HG03196 (cell line): ENCODE results near the gene ABHD10.

Experiments used
- ATAC-seq: cut with Tn5 transposase; IDR thresholded peaks from one replicate; pipeline ENCODE4 v1.9.1; 2021; ENCODE audit not compliant: unreplicated experiment

The ABHD10 gene

DNA sequence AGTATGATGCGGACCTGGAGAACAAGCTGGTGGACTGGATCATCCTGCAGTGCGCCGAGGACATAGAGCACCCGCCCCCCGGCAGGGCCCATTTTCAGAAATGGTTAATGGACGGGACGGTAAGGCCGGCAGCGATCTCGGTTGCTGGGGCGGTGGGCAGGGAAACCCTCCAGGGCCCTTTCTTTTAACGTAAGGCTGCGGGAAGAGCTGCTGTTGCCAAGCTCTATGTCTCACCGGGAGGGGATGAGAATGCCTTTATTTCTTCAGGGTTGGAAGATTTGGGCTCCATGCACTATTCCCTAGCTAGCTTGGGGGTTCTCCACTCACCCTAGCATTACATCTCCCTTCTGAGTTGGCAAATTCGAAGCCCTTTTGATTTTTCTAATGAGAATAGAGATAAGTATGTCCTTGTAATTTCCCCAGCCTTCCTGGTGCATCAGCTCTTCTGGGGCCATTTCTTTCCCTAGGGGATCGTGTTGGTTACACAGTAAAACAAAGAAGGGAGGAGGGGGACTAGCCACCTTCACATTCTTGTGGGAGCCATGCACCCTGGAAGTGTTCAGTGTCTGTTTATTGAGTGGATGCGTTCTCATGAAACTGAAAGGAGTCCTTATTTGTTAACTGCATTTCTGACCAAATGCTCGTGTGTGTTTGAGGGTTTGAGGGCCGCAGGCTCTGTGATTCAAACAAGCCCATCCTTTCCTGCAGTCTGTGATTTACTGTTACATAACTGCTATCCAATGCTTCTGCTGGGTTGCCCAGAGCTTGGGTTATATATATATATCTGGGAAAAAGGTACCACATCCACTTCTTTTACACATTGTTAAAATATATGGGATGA is 20.9 kb downstream of the ABHD10 start:
- ATAC-seq = no peak

- ATAC-seq = no peak
Measured at GRCh38 chr3:112000367-112000771, 21.5 kb downstream of the ABHD10 start.

DNA sequence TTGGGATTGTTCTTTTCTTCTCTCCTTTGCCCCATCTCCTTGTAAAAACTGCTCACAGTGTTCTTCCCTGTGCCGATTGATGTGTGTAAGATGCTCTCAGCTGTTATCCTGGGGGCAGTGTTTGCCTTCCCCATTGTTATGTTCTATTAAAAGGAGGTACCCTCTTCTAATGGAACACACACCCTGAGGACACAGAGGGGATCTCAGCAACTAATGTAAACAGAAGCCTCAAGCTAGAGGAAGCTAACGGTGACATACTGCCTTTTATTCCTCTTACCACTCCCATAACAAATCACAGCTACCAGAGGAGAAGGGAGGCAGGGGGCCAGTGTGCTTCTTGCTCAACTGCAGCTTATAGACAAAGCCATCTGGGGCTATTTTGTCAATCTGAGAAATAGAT is 22.1 kb downstream of the ABHD10 start:
- no peak for ATAC-seq

GRCh38 chr3:112001526-112001925 is 22.7 kb downstream of the ABHD10 start:
- ATAC-seq = no peak

DNA sequence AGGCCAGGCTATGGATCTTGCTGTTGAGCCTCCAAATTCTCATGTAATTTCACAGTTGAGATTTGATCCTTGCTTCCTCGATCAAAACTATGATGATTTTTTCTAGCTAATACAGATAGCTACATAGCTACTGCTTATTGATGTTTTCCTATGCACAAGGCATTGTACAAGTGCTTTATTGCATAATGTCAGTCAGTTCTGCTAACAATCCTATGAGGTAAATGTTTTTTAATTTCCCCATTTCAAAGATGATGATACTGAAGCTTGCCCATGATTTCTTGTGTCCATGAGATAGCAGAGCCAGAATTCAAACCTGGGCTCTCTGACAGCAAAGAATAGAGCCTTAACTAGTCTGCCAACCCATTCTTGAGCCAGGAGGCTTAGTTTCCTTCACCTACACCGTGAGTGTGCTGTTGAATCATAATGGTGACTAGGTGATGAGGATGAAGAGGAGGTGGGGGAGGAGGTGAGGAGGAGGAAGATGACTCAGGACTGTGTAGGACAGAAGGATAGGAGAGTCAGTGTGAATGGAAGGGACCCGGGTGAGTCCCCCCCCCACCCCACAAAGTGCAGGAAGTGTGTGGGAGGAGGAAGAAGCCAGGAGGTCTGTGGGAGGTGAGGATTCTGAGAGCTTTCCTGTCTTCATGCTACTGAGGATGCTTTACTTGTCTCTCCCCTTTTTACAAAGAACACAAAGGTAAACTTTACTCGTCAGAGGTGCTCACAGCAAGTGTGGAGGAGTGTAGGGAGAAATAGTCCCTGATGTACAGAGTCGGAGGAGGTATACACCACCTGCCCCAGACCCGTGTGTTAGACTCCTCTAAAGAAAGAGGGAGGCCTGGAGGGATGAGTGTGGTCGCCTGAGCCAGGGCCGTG is 23.5 kb downstream of the ABHD10 start:
- ATAC-seq = no peak

DNA sequence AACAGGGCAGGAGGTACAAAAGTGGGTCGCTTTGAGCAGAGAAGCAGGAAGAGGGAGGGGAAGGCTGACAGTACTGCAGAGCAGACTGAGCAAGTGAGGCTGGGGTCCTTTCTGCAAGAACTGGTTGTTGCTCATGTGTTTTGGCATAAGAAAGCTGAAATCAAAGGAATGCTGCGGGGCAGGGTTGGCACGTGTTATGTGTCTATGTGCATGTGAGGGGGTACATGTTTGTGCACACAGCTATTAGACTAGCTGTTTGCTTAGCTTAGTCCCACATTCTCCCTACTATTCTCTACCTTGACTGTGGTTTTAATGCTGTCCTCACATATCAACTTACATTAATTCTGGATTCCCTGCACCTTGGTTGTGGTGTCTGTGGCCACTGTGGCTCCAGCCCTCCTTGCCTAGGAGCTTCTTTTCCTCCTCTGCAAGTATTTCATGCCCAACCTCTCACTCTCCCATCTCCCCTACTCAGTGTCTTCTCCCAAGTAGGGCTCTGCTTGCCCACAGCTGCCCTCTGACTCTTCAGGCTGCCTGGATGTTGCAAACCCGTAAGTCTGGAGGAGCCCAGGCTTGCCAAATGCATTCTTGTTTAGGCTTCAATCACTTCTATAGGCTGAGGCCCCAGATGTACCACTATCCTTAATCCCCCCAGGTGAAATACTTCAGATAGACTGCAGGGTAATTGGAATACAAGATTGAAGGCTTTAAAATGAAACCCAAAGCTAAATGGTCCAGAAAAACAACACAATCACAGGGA is 24.7 kb downstream of the ABHD10 start:
- ATAC-seq = no peak

DNA sequence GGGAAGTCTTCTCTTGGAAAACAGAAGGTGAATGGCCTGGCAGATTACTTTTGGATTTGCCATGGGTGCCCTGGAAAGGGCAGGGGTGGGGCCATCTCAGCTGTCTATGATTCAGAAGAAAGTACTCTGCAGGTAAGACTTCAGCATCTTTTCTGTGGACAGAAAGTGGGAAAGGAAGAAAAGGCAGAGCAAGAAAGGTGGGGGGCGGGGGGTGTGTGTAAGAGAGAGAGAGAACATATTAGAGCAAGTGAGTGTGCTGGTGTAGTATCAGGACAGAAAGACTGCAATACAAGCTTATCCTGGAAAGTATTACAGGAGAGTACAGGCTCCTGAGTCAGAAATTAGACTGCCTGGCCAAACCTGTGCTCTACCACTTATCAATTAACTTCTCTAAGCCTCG is 25.4 kb downstream of the ABHD10 start:
- no peak for ATAC-seq

DNA sequence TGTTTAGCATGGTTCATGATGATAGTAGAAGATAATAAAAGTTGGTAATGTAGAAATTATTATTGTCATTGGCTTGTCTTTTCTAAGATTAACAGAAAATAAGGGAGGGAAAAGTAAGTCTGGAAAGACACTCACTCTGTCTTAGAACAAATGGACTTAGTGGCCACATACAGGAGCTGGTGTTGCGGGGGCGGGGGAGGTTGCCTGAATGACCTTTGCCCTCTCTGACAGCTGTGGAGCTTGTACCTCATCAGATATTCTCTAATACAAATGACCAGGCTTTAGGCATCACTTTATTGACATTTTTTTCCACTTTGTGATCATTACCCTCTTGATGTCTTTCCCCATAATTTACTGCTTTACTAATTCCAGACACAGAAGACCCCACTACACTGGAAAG is 25.8 kb downstream of the ABHD10 start:
- ATAC-seq = no peak

GRCh38 chr3:112005091-112005672 is 26.4 kb downstream of the ABHD10 start:
- ATAC-seq = no peak

DNA sequence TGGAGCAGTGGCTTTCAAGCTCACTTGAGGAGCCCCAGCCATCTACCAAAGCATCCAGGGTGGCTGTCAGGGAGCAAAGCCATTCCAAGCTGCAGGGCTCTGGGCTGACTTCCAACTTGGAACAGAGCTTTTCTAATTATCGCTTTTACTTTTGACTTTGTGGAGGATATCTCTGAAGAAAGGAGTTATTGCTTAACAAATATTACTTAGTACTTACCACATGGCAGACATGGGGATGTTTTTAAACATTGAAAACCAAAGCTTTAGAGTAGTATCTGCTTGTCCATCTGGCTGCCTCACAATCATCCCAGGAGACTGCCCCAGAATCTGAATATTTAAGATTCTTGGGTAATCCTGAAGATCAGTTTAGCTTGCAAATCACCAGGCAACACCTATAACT is 28.8 kb downstream of the ABHD10 start:
- no peak for ATAC-seq

- no peak for ATAC-seq
Measured at GRCh38 chr3:112009670-112010069, 30.8 kb downstream of the ABHD10 start.

DNA sequence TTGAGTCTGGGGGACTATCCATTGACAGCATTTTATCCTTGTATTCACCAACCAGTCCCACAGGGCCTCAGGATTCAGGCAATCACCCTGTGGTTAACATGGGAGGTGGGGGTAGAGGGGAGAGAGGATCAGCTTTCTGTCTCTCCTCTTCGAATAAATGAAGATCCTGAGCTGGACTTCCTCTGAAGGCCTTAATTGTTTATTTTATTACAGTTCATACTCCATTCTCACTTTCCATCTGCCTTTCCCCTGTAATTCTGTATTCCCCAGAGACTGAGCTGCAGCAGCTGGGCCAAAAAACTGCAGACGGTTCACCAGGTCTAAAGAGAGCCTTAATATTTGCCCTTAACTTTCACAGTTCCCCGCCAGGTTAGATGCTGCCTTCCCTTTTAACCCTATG is 31.8 kb downstream of the ABHD10 start:
- ATAC-seq = no peak

DNA sequence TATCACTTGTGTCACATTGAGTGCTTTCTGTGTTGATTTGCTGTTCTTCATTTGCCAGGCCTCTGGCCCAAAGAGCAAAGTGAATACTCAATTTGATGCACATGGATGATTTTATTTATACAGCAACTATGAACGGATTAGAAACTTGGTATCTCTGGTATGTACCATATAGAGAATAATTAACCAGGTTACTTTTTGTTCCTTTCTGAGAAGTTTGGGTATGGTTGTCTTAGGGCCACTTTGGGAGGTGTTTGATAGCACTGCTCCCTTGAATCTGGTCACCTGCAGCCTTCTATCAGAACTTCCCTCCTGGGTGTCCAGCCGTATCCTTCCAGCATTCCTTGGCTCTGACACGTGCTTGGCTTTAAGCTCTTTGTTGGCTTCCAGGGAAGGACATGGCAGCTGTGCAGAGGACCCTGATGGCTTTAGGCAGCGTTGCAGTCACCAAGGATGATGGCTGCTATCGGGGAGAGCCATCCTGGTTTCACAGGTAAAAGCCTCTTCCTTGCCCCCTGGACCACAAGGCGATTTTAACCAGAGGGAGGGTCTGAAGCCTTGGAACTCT is 32.6 kb downstream of the ABHD10 start:
- no peak for ATAC-seq

GRCh38 chr3:112012205-112012992 is 33.6 kb downstream of the ABHD10 start:
- no peak for ATAC-seq

GRCh38 chr3:112013058-112013783 is 34.4 kb downstream of the ABHD10 start:
- peak; percentile 74 for ATAC-seq

GRCh38 chr3:112013784-112014143 is 34.9 kb downstream of the ABHD10 start:
- ATAC-seq = no peak

DNA sequence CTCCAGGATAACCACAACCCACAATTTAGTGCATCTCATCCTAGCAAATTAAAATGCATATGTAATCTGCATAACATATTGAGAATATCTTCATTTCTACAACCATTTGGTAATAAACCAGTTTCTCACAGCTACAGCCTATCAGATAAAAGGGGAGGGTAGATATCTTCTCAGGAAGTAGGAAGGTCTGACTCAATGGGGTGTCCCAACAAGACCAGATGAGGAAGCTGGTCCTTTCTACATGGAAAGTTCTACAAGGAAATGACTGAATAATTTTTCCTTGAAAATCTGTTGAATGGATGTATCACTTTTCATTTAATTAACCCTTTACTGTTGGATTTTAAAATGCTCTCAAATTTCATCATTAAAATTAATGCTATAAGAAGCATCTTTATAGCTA is 38.3 kb downstream of the ABHD10 start:
- no peak for ATAC-seq

- ATAC-seq = no peak
Measured at GRCh38 chr3:112018712-112019111, 39.9 kb downstream of the ABHD10 start.

GRCh38 chr3:112019716-112020115 is 40.9 kb downstream of the ABHD10 start:
- ATAC-seq = no peak
